Measurements from ENCODE around the gene PARD3.

Gene PARD3

DNA sequence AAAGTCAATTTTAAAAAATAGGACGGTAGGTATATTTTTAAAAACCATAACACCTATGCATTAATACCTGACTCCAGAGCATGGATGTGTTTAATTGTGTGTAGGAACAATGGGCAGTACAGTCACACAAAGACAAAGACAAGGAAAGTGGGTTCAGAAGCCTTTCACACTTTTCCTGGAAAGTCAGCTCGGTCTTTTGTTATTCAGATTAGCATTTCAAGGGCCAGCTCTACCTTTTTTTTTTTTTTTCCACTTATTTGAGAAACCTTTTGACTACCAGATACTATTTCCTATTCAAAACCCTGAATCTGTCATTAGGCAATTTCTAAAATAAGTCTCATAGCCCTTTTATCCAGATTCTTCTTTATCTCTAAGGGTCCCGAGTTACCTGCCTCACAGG, 401.9 kb downstream of the PARD3 start:
- in situ Hi-C loops (cut with HindIII; ENCODE audit: low sequenced_read_pairs) = no loop called here
- DNase-seq (ENCODE audit: low read depth) = no peak
- TF ChIP-seq, protein P1, sequence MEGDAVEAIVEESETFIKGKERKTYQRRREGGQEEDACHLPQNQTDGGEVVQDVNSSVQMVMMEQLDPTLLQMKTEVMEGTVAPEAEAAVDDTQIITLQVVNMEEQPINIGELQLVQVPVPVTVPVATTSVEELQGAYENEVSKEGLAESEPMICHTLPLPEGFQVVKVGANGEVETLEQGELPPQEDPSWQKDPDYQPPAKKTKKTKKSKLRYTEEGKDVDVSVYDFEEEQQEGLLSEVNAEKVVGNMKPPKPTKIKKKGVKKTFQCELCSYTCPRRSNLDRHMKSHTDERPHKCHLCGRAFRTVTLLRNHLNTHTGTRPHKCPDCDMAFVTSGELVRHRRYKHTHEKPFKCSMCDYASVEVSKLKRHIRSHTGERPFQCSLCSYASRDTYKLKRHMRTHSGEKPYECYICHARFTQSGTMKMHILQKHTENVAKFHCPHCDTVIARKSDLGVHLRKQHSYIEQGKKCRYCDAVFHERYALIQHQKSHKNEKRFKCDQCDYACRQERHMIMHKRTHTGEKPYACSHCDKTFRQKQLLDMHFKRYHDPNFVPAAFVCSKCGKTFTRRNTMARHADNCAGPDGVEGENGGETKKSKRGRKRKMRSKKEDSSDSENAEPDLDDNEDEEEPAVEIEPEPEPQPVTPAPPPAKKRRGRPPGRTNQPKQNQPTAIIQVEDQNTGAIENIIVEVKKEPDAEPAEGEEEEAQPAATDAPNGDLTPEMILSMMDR (IDR thresholded peaks at IDR 0.05; ENCODE audit: low read depth, low read length, missing control alignments) = no peak
- H3K4me3 ChIP-seq (ENCODE audit: low read depth, low read length) = no peak overlapping the region

DNA sequence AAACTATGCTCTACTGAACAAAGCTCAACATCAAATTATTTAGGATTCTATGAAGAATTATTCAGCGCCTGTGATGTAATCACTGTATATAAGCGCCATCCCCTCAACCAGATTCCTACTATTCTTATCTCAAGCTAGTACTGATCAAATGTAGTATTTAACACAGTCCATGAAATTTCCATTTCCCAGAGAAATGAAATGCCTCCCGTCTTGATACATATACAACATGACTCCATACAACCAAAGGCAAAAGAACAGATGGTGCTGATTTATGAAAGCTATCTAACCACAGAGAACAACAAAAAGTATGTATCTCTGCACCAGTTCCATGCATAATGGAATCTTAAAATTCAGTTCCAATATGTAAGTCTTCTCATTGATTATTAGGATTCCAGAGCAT, 406.1 kb downstream of the PARD3 start:
- DNase-seq (ENCODE audit: low read depth) = no peak
- TF ChIP-seq, protein P1 (IDR thresholded peaks at IDR 0.05; ENCODE audit: low read depth, low read length, missing control alignments) = no peak
- in situ Hi-C loops (cut with HindIII; ENCODE audit: low sequenced_read_pairs) = no loop called here
- H3K4me3 ChIP-seq (ENCODE audit: low read depth, low read length) = no peak overlapping the region

DNA sequence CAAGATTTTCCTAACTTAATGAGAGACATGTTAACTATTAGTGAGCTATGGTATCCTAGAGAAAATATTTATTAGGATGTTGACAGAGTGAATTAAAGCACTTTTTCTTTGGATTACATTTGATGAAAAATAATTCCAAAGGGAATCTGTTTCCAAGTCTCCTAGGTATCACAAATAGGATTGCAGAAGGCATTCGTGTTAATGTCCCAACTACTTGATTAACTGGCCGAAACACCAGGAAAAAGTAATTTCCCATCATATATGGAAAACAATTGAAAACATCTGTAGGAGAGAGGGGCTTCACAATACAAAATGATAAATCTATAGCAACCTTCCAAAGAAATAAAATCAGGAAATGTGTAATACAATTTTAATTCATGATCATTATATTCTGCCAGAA, 406.7 kb downstream of the PARD3 start:
- DNase-seq (ENCODE audit: low read depth) = no peak
- TF ChIP-seq, protein P1 (IDR thresholded peaks at IDR 0.05; ENCODE audit: low read depth, low read length, missing control alignments) = no peak
- no peak overlapping the region for H3K4me3 ChIP-seq (ENCODE audit: low read depth, low read length)
- in situ Hi-C loops (cut with HindIII; ENCODE audit: low sequenced_read_pairs) = no loop called here

DNA sequence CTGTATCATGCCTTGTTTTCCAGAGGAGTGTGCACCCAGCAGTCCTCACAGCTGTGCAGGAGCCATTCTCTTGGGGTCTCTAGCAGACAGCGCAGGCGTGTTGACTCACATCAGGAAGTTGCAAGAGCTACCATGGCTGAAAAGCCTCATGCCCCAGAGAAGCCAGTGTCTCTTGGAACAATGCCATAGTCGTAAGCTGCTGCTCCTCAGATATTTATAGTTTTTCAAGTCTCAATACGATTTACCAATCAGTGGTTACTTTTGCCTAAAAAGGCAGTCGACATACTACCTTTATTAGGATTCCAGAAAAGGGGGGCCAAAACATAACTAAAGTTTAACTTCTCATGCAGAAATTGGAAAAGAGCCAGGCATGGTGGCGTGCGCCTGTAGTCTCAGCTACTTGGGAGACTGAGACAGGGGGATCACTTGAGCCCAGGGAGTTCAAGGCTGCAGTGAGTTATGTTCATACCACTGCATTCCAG, 407.7 kb downstream of the PARD3 start:
- in situ Hi-C loops (cut with HindIII; ENCODE audit: low sequenced_read_pairs) = no loop called here

DNA sequence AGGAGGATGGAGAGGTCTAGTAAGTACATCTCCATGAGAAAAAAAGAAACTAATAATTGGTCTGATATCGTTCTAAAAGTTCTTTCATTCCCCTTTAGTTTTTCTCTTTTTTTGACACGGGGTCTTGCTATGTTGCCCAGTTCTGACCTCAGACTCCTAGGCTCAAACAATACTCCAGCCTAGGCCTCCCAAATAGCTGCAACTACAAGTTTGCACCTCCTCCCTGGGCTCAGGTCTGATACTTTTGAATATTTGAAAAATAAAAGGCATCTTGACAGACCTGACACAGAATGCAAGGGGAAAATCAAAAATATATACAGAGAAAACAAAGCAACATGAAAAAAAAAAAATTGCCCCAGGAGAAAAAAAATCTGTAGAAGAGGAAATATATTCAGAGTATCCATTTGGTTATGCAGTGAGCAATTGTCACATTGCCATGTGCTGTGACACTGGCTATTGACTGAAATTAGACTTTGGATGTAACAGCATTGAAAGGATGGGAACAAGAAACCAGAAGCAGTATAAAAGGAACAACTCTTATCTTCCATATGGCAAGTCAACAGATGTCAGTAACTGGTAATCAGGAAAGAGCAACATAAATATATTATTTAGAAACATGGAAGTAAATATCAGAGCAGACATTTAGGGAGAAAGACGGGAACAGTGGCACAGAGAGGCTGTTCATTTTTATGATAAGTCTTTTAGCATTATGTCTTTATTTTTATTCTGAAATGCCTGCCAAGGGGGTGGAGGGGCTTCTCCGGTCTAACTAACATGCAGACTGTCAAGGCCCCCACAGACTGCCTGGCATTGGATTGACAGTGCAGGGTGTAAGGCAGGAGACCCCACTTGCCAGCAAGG, 408.4 kb downstream of the PARD3 start:
- TF ChIP-seq, protein P1 (IDR thresholded peaks at IDR 0.05; ENCODE audit: low read depth, low read length, missing control alignments) = no peak
- in situ Hi-C loops (cut with HindIII; ENCODE audit: low sequenced_read_pairs) = no loop called here
- no peak overlapping the region for H3K4me3 ChIP-seq (ENCODE audit: low read depth, low read length)
- no peak for DNase-seq (ENCODE audit: low read depth)

More for the DNA sequence above, 407.7 kb downstream of the PARD3 start:
- DNase-seq (ENCODE audit: low read depth) = no peak
- TF ChIP-seq, protein P1 (IDR thresholded peaks at IDR 0.05; ENCODE audit: low read depth, low read length, missing control alignments) = no peak
- H3K4me3 ChIP-seq (ENCODE audit: low read depth, low read length) = no peak overlapping the region

DNA sequence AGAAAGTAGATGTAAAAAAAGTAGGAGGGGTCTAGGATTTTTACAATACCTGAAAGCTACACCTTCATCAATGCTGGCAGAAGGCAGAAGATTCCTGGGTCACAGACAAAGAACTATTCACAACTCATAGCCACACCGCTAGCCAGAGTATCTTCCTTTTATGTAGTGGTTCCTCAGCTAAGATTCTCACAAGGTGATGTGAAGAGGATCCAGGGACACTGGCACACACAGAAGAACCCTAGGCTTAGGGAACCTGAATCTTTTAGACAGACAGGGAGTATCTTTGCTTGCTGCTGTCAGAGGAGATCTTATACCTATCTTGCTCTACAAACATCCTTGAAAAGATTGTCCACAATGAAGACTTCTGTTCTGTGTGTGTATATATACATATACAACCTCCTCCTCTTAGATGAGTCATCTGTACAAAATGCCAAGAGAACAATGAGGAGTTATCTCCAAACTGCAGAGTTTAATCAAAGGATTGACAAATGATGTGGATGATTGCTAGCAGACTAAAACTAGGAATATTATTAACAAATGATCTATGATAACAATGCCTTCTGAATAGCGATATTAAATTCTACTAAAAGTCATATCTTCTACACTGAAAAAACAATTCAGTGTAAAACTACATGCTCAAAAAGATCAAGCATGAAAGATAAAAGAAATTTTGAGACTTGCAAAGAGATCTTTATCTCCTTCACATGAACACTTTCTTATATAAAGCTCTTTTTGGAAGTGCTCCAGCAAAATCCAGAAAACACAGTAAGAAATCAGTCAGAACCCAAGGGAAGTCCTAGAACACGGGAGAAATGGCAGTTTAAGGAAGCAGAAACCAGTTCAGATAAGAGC, 409.3 kb downstream of the PARD3 start:
- in situ Hi-C loops (cut with HindIII; ENCODE audit: low sequenced_read_pairs) = no loop called here
- TF ChIP-seq, protein P1 (IDR thresholded peaks at IDR 0.05; ENCODE audit: low read depth, low read length, missing control alignments) = no peak
- DNase-seq (ENCODE audit: low read depth) = no peak
- no peak overlapping the region for H3K4me3 ChIP-seq (ENCODE audit: low read depth, low read length)
